Superior temporal gyrus (tissue), 1 donor: ENCODE data around the gene TSPAN8.
"Not testable (repeated sequence)": the region's sequence is repeated elsewhere in the genome, so short reads cannot be mapped to it uniquely, and the experiment has no call there.

Experiments
- DNase-seq: peaks from one replicate; pipeline ENCODE4 v3.0.0-alpha.2; 2016; ENCODE audit errors: extremely low spot score

Gene TSPAN8

DNA sequence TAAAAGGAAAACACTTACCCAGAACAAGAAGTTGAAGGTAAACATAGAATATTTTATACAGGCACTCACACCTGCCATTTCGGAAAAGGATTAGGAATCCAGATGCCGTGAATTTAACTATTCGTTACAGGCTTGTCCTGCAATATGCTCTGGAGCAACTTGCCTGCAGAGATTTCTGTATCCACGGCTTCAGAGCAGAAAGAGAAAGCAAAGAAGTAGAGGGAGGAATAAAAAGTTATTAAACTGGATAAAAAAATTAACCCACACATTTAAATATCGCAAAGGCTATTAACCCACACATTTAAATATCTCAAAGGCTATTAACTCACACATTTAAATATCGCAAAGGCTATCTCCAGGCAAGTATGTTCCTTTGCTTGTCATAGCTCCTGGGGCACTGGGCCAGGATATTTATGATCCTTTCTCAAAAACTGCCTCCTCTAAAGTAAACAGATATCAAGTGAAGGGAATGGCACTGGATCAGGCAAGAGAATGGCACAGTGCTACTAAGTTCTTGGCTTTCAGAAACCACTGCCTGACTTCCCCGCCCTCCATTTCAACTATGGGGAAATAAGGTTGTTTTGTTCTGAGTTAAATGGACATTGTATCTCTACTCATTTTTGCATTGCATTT, at the start of gene TSPAN8:
TSS of gene TSPAN8 (minus strand) at position 399 of the 633 bp plus-strand sequence. CDS start at position 78, 321 bp downstream.
- no peak for DNase-seq

DNA sequence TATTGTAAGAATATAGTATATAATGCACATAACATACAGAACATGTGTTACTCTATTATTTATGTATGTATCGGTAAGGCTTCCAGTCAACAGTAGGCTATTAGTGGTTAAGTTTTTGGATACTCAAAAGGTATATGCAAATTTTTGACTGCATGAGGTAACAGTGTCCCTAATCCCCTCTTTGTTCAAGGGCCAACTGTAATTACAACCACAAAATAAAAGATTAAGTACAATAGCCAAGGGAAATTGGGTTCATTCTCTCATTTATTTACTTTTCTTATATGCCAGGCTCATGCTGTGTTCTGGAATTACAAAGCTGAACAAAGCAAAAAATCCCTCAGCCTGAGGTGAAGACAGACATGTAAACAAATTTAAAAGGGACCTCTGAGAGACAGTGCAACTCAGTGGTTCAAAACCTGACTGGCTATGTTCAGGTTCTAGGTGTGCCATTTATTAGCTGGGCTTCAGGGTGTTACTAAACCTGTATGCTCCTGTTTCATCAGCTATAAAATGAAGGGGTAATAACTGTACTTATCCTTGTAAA, 43.4 kb upstream of the TSPAN8 start:
- DNase-seq, result no peak

DNA sequence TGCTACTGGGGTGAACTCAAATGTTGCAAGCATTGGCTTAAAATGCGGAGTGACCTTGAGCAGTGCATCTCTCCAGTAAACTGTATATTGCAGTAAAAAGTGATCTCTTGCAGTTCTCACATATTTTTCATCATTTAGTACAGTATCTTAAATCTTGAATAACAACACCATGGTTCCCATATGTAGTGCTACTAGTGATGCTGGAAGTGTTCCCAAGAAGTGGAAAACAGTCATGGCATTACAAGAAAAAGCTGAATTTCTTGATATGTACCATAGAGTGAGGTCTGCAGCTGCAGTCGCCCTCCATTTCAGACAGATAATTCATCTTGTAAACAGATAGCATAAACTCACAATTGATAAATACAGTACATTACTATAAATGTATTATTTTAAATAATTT, 42.9 kb upstream of the TSPAN8 start:
- DNase-seq, result no peak

GRCh38 chr12:71197460-71197859, 39.7 kb upstream of the TSPAN8 start:
- no peak for DNase-seq

DNA sequence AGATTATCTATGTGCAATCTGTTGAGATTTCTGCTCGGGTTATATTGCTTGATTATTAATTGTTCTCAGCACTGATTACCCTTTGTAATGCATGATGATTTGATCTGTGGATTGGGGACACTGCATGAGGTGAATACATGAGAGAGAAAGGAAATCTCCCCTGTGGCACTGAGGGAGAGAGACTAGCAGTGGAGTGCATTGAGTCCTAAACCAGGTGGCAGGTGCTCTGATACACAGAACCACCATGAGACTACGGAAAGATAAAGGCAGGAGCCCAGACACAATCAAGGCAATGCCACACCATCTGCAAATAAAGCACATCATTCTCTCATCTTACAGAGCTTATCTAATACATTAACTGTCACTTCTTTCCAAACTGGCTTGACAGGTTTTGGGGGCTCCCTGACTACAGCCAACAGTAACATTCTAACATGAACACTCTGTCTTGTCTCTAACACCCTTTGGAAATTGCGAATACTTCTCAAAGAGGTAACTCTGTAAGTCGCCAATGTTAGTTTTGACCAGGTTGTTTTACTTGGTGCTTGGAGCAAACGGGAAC, 37.6 kb upstream of the TSPAN8 start:
- DNase-seq, result no peak

DNA sequence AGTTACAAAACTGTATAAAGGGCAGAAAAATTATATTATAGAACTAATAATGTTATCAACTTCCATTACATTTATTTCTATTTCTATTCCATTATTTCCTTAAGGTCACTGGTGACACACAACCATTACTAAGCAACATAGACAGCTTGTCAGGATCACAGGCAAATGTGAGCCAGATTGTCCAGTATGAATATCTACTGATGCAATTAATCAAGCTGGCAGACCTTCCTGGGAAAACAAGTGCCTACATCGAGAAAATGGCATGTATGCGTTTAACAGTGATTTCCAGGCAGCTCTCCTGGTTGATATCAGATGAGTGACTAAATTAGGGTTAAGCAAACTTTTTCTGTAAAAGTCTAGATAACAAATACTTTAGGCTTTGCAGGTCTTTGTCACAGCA, 36.9 kb upstream of the TSPAN8 start:
- no peak for DNase-seq

- DNase-seq, result no peak
These were observed 35.2 kb upstream of the TSPAN8 start for GRCh38 chr12:71193041-71193440.

- DNase-seq, result no peak
These were observed 33.9 kb upstream of the TSPAN8 start for GRCh38 chr12:71191509-71192196.

DNA sequence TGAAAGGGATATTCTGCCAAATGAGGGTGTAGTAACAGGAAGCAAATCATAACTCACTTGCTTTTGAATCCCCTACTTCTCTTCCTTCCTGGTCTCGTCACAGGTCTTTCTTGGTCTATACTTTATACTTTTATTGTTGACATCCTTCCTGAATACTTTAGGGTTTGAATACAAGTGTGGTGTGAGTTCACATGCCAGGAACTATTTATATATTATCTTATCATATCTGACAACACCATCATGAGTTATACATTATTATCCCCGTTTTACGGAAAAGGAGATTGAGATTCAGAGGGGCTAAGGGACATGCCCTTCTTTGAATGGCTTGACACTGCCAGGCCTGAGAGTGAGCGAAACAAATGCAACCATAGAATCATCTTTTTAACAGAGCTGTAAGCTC, 33.0 kb upstream of the TSPAN8 start:
- no peak for DNase-seq

- DNase-seq, result no peak
These were observed 29.6 kb upstream of the TSPAN8 start for GRCh38 chr12:71187379-71187778.

GRCh38 chr12:71186571-71187288, 28.9 kb upstream of the TSPAN8 start:
- no peak for DNase-seq

DNA sequence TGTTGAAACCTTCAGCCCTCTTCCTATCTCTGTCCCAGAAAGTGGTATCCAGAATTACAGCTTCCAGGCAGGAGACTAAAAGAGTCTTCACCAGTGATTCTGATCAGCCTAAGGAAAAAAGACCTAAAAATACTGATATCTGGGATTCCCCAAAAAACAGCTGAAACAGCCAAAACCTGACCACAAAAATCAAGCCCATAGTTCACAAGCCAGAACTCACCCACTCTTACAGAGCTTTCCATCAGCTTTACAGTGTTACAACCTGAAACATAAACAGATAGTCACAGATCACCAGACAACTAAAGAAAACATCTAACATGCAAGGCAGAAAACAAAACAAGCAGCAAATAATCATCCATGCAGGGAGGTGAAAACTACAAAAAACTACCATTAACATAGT, 26.0 kb upstream of the TSPAN8 start:
- DNase-seq, result no peak

DNA sequence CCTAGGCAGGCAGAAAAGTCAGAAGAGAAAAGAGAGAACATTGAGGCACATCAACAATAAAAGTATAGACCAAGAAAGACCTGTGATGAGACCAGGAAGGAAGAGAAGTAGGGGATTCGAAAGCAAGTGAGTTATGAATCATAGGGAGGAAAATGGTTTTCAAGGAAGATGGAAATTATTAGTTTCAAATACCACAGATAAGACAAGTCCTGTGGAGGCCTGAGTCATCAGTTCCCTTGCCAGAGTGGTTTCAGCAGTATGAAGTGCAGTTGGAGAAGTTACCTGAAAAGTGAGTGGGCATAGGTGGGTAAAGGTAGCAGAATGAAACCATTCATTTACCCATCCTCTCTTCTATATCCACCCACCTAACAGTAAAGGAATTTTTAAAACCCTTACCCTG, 25.2 kb upstream of the TSPAN8 start:
- no peak for DNase-seq

GRCh38 chr12:71178162-71178561, 20.4 kb upstream of the TSPAN8 start:
- no peak for DNase-seq

GRCh38 chr12:71174825-71175224, 17.0 kb upstream of the TSPAN8 start:
- DNase-seq, result no peak

DNA sequence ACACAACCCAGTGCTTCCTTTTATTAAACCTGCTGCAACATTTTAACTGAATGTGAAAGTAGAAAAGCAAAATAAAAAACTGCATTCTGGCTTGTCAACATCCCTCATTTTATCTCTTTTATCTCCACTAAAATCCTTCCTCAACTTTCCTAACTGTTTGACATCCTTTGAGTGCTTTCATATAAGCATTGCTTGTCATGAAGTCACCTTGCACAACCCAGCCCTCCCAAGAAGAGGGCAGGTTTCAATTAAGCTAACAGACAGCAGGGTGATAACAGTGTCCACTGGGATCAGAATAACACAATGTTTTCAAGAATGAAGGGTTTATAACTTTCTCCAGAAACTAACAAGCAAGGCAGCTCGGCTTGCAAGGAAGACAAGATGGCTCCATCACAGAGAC, 16.3 kb upstream of the TSPAN8 start:
- no peak for DNase-seq

DNA sequence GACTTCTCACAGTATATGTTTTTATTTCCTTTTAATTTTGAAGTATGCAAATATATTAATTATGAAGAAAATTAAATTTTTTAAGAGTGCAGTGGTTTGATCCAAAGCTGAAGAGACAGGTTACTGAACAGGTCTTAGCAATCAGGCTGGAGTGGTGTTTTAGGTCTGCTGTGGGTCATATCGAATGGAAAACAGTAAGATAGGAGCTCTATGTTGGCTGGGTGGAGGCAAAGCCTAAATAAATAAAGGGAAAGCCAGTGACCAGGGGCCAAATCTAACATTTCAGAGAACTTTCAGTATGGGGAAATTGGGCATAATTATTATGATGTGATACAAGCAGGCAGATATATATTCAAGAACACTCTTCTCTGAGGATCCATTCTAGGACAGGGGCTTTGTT, 12.7 kb upstream of the TSPAN8 start:
- DNase-seq, result no peak

GRCh38 chr12:71169286-71169685, 11.5 kb upstream of the TSPAN8 start:
- DNase-seq, result no peak

DNA sequence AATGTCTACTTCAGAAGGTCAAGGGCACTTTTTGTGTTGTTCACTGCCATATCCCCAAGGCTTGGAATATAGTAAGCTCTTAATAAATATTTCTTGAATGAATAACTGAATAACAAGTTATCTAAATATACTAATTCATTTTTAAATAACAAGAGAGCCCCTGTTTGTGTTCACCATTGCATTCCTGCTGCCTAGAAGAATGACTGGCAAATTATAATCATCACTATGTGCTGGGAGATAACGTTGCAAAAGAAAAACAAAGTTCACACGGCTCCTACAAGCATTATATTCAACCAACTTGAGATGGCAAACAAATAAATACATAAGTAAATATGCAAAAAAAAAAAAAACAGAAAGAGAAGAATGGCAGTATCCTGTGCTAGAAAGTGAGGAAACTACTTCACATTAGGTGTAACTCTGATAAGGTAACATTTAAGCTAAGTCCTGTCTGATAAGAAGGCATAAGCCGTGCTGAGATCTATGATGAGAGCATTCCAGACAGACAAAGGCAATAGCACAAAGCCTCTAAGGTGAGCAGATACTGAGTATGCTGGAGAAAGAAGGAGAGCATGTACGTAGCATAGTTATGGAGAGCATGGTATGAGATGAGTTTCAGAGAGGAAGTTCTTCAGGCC, 9.2 kb upstream of the TSPAN8 start:
- DNase-seq, result no peak

DNA sequence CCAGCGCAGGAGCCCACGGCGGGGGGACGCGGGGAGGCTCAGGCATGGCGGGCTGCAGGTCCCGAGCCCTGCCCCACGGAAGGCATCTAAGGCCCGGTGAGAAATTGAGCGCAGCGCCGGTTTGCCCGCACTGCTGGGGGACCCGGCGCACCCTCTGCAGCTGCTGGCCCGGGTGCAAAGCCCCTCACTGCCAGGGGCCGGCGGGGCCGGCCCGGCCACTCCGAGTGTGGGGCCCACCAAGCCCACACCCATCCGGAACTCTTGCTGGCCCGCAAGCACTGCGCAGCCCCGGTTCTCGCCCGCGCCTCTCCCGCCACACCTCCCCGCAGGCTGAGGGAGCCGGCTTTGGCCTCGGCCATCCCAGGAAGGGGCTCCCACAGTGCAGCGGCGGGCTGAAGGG, 8.5 kb upstream of the TSPAN8 start:
- DNase-seq, result no peak

DNA sequence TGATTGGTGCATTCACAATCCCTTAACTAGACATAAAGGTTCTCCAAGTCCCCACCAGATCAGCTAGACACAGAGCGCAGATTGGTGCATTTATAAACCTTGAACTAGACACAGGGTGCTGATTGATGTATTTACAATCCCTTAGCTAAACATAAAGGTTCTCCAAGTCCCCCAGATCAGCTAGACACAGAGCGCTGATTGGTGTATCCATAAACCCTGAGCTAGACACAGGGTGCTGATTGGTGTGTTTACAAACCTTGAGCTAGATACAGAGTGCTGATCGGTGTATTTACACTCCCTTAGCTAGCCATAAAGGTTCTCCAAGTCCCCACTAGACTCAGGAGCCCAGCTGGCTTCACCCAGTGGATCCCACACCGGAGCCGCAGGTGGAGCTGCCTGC, 8.0 kb upstream of the TSPAN8 start:
- DNase-seq, result not testable (repeated sequence)
